ENCODE data around the gene NAT16.

DNA sequence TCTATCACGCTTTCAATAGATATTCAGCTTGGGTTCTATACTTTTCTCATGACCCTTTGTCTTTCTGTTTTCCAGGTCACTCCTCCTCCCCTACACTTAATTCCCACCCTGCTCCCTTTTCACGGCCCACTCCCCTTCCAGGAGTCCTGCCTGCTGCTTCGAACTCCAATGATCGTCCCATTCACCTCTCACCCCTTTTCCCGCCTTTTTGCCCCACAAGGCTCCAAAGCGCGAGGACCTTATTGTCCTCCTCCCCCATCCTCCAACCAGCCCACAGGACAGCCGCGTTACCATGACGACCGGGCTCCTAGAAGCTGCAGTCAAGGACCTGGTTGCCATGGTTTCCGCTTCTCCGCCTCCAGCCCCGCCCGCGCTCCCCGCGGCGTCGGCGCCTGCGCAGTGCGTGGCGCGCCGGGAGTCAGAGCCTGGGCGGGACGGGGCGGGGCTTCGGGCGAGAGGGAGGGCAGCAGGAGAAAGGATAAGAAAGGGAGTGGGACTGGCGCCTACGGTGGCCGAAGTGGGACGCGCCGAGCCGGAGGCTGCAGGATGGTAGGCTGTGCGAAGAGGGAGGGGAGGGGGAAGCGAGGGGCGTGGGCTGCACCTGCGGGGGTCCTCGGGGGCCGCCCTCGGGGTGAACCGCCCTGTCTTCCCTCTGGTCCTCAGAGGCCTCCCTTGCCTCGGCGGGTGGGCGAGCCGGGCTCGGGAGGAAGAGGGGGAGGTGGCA is 26.0 kb downstream of the NAT16 start, which contains the start of gene AP1S1:
- TF ChIP-seq, protein P1, sequence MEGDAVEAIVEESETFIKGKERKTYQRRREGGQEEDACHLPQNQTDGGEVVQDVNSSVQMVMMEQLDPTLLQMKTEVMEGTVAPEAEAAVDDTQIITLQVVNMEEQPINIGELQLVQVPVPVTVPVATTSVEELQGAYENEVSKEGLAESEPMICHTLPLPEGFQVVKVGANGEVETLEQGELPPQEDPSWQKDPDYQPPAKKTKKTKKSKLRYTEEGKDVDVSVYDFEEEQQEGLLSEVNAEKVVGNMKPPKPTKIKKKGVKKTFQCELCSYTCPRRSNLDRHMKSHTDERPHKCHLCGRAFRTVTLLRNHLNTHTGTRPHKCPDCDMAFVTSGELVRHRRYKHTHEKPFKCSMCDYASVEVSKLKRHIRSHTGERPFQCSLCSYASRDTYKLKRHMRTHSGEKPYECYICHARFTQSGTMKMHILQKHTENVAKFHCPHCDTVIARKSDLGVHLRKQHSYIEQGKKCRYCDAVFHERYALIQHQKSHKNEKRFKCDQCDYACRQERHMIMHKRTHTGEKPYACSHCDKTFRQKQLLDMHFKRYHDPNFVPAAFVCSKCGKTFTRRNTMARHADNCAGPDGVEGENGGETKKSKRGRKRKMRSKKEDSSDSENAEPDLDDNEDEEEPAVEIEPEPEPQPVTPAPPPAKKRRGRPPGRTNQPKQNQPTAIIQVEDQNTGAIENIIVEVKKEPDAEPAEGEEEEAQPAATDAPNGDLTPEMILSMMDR (IDR thresholded peaks at IDR 0.05 in 4 of 5, conservative IDR thresholded peaks at IDR 0.05 in 1 of 5) = no peak
- TF ChIP-seq POLR2A (IDR thresholded peaks at IDR 0.05) = no peak

All from gastrocnemius medialis (tissue), 4 donors.